ENCODE data around the gene ZNF740. TPM values are rescaled to one million over a fixed set of nuclear protein-coding genes. Genes with fewer than 3 reads are reported as not detected.

The ZNF740 gene
- total and polyA plus RNA-seq, 2 experiments from 2014 or later, result 3.9 to 6.5 TPM

DNA sequence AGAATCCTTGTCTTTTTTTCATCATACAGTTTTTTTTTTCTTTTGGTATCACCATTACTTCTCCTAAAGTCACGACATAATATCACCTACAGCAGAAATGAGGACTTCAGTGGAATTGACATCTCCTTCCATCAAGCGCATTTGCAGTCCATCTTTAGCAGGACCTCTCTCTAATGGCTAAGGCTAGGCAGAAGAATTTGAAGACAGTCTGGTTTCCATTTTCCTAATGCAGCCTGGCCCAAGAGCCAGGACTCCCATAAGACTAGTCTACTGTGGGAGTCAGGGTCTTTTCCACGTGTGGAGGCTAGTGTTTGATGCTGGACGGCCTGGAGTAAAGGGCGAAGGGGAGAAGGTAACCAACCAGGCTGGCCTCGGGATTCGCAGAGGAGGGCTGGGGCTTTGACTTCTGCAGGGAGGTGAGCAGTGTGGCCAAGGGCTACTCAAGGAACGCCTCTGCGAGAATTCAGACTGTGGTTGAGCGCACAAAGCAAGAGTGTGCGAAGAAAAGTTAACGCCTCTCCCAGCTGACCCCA is 769 bp upstream of the ZNF740 start:
- H4K20me1 ChIP-seq (ENCODE audit: insufficient read depth), result no peaks in the 10 kb centered on the region; the same call in 1 of the 2 replicates
- H3K4me2 ChIP-seq (ENCODE audit: unreplicated experiment), result peak overlapping the region; percentile 95
- H3K79me2 ChIP-seq (ENCODE audit: insufficient read depth), result peaks cover 60% of the 10 kb centered on the region
- H3K9me2 ChIP-seq (ENCODE audit: insufficient read depth), result no peaks in the 10 kb centered on the region
- peaks cover 42% of the 10 kb centered on the region for H3K4me1 ChIP-seq (ENCODE audit: insufficient read depth)
- H3K9ac ChIP-seq, result peak overlapping the region; percentile 91
- in situ Hi-C loops (cut with MboI), result no loop called here
- peaks cover 44% of the 10 kb centered on the region for H3F3A ChIP-seq (ENCODE audit: insufficient read depth)
- H3K9me3 ChIP-seq (ENCODE audit: low read depth), result no peaks in the 10 kb centered on the region
- peak overlapping the region; percentile 72 for H3K4me3 ChIP-seq
- 12 to 13% methylated on average over 12 of the region's 12 CpGs for WGBS, 2 experiments (ENCODE audit: low coverage in 1 of 2, low lambda C conversion rate in 2 of 2, missing lambda C conversion rate in 2 of 2)
- peaks cover 7% of the 10 kb centered on the region; the same call in 1 of the 2 replicates for H3K36me3 ChIP-seq (ENCODE audit: low read depth)
- DNase-seq, result no peak
- peak overlapping the region; percentile 94 for H3K27ac ChIP-seq
- no peak for TF ChIP-seq EZH2phosphoT487 (IDR thresholded peaks at IDR 0.05; ENCODE audit: insufficient read depth, low read depth)
- TF ChIP-seq EZH2 (IDR thresholded peaks at IDR 0.05; ENCODE audit: insufficient read depth, poor library complexity, severe bottlenecking), result no peak
- no peaks in the 10 kb centered on the region for H3K27me3 ChIP-seq (replicated peaks; ENCODE audit: insufficient read depth)
- peak overlapping the region; percentile 93 for H2AFZ ChIP-seq

- Histone ChIP-seq H2AFZ (peak overlapping the region; percentile 93; the same call in 1 of the 2 replicates), H3K9me2 (ENCODE audit: insufficient read depth) (no peaks in the 10 kb centered on the region), H3K4me1 (ENCODE audit: insufficient read depth) (peaks cover 32% of the 10 kb centered on the region), H3F3A (ENCODE audit: insufficient read depth) (peaks cover 37% of the 10 kb centered on the region), H3K4me3 (peak overlapping the region; percentile 72), H3K4me2 (ENCODE audit: unreplicated experiment) (peak overlapping the region; percentile 79), H3K36me3 (ENCODE audit: low read depth) (peaks cover 20% of the 10 kb centered on the region; the same call in 1 of the 2 replicates), H4K20me1 (ENCODE audit: insufficient read depth) (no peaks in the 10 kb centered on the region; the same call in 1 of the 2 replicates), H3K79me2 (ENCODE audit: insufficient read depth) (peaks cover 66% of the 10 kb centered on the region), H3K9ac (peak overlapping the region; percentile 91), H3K27me3 (replicated peaks; ENCODE audit: insufficient read depth) (no peaks in the 10 kb centered on the region), H3K9me3 (ENCODE audit: low read depth) (no peaks in the 10 kb centered on the region), H3K27ac (peak overlapping the region; percentile 94)
- no peak for TF ChIP-seq EZH2phosphoT487 (IDR thresholded peaks at IDR 0.05; ENCODE audit: insufficient read depth, low read depth)
- in situ Hi-C loops (cut with MboI), result no loop called here
- 1 to 2% methylated on average over 33 to 56 of the region's 57 CpGs for WGBS, 2 experiments (ENCODE audit: low coverage in 1 of 2, low lambda C conversion rate in 2 of 2, missing lambda C conversion rate in 2 of 2)
- peak; percentile 85 for DNase-seq
Measured at GRCh38 chr12:53180931-53181645, 566 bp downstream of the ZNF740 start.

DNA sequence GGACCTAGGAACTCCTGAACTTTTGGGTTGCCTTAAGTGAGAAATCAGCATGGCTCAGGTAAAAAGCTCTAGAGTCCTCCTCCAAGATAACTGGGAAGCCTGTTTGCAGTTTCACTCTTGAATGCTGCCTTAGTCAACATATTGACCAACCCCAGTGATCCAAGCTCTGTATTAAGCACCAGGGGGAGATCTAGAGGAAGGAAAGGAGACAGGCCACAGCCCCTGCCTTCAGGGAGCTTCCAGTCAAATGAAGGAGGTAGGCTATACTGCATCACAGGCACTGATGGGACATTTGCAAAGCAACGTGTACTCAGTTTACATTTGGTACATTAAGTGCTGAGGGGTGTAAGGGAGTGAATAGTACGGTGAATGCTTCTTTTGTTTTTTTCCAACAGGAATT is 1.4 kb downstream of the ZNF740 start:
- WGBS, 2 experiments (ENCODE audit: low coverage in 1 of 2, low lambda C conversion rate in 2 of 2, missing lambda C conversion rate in 2 of 2), result 95 to 99% methylated on average over 2 of the region's 2 CpGs

GRCh38 chr12:53182903-53183302 is 2.4 kb downstream of the ZNF740 start:
- peaks cover 53% of the 10 kb centered on the region for H3F3A ChIP-seq (ENCODE audit: insufficient read depth)
- H3K4me2 ChIP-seq (ENCODE audit: unreplicated experiment), result peak overlapping the region; percentile 79
- no peaks in the 10 kb centered on the region for H3K9me2 ChIP-seq (ENCODE audit: insufficient read depth)
- peaks cover 58% of the 10 kb centered on the region for H3K79me2 ChIP-seq (ENCODE audit: insufficient read depth)
- no peaks in the 10 kb centered on the region for H3K9me3 ChIP-seq (ENCODE audit: low read depth)
- H3K4me3 ChIP-seq, result peak overlapping the region; percentile 72; the same call in 1 of the 2 replicates
- peak; percentile 47 for DNase-seq
- peaks cover 37% of the 10 kb centered on the region; the same call in 1 of the 2 replicates for H3K36me3 ChIP-seq (ENCODE audit: low read depth)
- no peak for TF ChIP-seq EZH2 (IDR thresholded peaks at IDR 0.05; ENCODE audit: insufficient read depth, poor library complexity, severe bottlenecking)
- no peak for TF ChIP-seq EZH2phosphoT487 (IDR thresholded peaks at IDR 0.05; ENCODE audit: insufficient read depth, low read depth)
- in situ Hi-C loops (cut with MboI), result no loop called here
- no peaks in the 10 kb centered on the region for H3K27me3 ChIP-seq (replicated peaks; ENCODE audit: insufficient read depth)
- H3K4me1 ChIP-seq (ENCODE audit: insufficient read depth), result peaks cover 32% of the 10 kb centered on the region
- WGBS, 2 experiments (ENCODE audit: low coverage in 1 of 2, low lambda C conversion rate in 2 of 2, missing lambda C conversion rate in 2 of 2), result 79 to 92% methylated on average over 2 of the region's 2 CpGs
- no peak overlapping the region for H3K27ac ChIP-seq
- no peaks in the 10 kb centered on the region; the same call in 1 of the 2 replicates for H4K20me1 ChIP-seq (ENCODE audit: insufficient read depth)
- no peak overlapping the region for H2AFZ ChIP-seq
- H3K9ac ChIP-seq, result peak overlapping the region; percentile 6; the same call in 1 of the 2 replicates

More for the DNA sequence above, 1.4 kb downstream of the ZNF740 start:
- H3F3A ChIP-seq (ENCODE audit: insufficient read depth), result peaks cover 46% of the 10 kb centered on the region
- peak; percentile 27 for DNase-seq
- H3K9me2 ChIP-seq (ENCODE audit: insufficient read depth), result no peaks in the 10 kb centered on the region
- H3K27ac ChIP-seq, result peak overlapping the region; percentile 94; the same call in 1 of the 2 replicates
- H3K36me3 ChIP-seq (ENCODE audit: low read depth), result peaks cover 28% of the 10 kb centered on the region; the same call in 1 of the 2 replicates
- no peaks in the 10 kb centered on the region; the same call in 1 of the 2 replicates for H4K20me1 ChIP-seq (ENCODE audit: insufficient read depth)
- H3K9me3 ChIP-seq (ENCODE audit: low read depth), result no peaks in the 10 kb centered on the region
- TF ChIP-seq EZH2 (IDR thresholded peaks at IDR 0.05; ENCODE audit: insufficient read depth, poor library complexity, severe bottlenecking) (no peak), EZH2phosphoT487 (IDR thresholded peaks at IDR 0.05; ENCODE audit: insufficient read depth, low read depth) (no peak)
- peaks cover 67% of the 10 kb centered on the region for H3K79me2 ChIP-seq (ENCODE audit: insufficient read depth)
- peak overlapping the region; percentile 79 for H3K4me2 ChIP-seq (ENCODE audit: unreplicated experiment)
- H2AFZ ChIP-seq, result no peak overlapping the region
- peaks cover 32% of the 10 kb centered on the region for H3K4me1 ChIP-seq (ENCODE audit: insufficient read depth)
- peak overlapping the region; percentile 91 for H3K9ac ChIP-seq
- no peaks in the 10 kb centered on the region for H3K27me3 ChIP-seq (replicated peaks; ENCODE audit: insufficient read depth)
- peak overlapping the region; percentile 72 for H3K4me3 ChIP-seq
- in situ Hi-C loops (cut with MboI), result no loop called here

All from GM23248 (cell line).